HG02852 (cell line): Measurements from ENCODE around the gene APH1A.
"Not testable (repeated sequence)": the region's sequence is repeated elsewhere in the genome, so short reads cannot be mapped to it uniquely, and the experiment has no call there.

ENCODE experiments used
- ATAC-seq: cut with Tn5 transposase; IDR thresholded peaks from one replicate; pipeline ENCODE4 v1.9.1; 2021; ENCODE audit warnings: mild to moderate bottlenecking, moderate library complexity; ENCODE audit not compliant: unreplicated experiment

Gene APH1A

GRCh38 chr1:150269451-150269850 lies 635 bp upstream of the APH1A start:
- ATAC-seq: no peak

DNA sequence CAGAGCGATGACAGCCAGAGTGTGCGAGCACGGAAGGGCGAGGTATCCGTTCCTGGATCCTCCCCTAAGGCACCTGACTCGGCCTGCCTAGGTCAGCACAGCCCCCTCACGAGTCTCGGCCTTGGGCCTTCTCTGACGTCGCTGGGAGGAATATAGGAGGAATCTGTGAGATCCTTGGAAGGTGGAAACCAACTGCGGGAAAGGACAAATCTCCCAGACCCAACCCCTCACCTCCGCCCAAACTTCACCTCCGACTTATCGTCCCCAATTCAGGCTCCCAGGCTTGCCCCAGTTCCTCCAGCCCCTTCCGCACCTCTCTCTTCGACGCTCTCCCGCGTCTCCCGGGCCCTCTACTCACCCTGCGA lies 494 bp downstream of the APH1A start:
- ATAC-seq: peak; percentile 20

DNA sequence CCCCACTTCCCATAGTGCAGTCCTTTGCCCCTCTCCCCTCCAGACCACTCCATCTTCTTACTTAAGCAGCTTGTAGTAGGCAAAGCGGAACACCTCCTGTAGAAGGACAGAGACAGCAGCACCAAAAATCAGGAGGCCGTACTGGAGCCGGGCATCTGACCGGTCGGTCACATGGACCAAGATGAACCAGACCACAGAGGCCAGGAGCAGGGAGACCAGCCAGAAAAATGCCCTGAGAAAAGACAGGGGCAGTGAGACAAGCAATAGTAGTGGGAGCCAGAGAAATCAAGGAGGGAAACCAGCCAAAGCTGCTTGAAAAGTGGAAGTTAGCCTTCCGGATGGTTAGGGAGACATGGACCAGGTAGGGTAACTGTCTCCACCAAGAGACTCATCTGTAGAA lies 920 bp downstream of the APH1A start:
- ATAC-seq: no peak

DNA sequence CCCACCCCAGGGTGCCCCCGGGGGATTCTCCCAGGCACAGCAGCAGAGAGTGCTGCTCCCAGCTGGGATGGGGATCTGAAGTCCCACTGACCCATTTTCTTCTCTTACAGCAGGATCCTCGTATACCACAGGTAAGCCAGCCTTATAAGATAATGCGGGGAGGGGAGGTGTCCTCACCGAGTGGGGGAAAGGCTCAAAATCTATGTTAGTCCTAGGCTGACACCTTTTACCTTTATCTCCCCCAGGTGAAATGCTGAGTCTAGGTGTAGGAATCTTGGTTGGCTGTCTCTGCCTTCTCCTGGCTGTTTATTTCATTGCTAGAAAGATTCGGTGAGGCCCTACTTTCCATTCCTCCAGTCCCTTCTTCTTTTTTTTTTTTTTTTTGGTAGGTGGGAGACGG lies 5.3 kb downstream of the APH1A start:
- ATAC-seq: no peak

DNA sequence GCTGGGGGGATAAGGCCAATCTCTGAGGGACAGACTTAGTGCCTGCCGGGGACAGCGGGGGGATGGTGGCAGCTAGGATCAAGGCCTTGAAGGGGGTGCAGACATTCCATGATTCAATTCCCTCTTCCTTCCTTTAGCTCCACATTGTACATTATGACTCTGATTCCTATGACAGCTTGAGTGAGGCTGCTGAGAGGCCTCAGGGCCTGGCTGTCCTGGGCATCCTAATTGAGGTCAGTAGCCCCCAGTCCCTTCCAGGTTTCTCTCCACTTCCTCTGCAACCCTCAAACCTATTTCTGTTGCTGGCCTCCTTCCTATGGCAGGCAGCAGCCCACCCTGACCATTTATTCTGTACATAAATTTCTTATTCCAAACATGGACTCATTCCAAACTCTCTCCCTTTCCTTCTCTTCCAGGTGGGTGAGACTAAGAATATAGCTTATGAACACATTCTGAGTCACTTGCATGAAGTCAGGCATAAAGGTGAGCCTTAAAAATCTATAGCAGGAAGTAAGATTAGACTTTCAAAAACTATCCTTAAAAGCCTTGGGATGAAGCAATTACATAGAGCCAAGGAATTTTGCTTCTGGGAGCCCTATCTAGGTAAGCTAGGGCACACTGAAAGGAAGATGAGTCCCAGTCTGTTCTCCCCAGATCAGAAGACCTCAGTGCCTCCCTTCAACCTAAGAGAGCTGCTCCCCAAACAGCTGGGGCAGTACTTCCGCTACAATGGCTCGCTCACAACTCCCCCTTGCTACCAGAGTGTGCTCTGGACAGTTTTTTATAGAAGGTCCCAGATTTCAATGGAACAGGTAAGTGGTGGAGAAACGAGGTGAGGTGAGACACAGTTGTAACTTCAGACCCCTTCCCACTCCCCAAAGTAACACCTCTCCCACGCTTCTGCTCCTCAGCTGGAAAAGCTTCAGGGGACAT lies 6.2 kb downstream of the APH1A start:
- ATAC-seq: no peak

GRCh38 chr1:150261367-150261766 lies 7.4 kb downstream of the APH1A start:
- ATAC-seq: no peak

DNA sequence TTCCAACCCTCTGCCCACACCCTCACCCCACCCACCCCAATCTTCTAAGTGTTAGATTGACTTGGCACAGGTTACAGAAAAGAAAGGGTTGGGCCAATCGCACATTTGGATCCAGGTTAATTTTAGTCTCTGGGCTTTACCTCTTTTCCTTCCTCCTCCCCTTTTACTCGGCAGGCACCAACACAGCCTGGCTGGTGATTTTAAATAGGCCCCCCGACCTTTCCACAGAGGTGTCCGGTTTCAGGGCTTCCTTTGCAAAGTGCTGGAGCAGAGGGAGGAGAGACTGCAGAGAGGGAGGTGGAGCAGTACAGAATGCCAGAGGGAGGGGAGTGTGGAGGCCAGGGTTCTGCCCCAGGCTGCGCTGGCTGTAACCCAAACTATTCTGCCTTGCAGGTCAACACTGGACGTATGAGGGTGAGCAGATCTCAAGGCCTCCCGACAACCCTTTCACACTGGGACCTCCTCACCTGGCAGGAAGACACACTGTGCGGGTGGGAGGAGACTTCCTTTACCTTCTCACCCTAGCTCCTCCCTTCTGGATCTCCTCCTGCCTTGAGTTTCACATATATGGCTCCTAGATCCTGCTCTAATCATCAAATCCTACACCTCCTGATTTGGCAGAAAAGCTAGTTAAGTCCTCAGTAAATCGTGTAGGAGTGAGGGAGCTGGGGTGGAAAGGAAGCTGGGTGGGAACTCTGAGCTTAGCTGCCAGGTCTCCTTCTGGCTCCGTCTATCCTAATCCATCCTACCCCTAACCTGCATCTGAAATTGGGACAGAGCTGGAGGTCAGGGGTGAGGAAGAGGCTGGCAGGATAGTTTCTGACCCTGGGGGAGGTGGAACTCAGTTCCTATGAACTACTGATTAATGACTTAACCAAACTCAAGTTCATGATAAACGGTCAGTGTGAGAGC lies 8.8 kb downstream of the APH1A start:
- ATAC-seq: no peak

DNA sequence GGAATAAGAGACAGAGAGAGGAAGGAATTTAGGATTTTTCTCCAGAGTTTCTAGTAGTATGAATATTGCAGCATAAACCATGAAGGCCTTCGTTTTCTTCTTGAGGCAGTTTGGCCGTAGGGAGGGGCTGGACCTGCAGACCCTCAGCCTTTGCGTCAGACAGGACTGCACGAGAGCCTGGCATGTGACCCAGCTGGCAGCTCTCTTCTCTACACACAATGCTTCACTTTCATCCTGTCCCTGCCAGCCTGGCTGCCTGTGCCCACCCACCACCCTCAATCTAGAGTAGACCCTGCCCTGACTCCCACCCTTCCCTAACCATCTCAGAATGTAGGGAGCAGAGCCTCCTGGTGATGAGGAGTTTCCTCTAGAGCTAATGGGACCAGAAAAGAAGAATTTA lies 9.6 kb downstream of the APH1A start:
- no peak for ATAC-seq

GRCh38 chr1:150257624-150258585 lies 10.9 kb downstream of the APH1A start, which contains the start of gene CA14:
CA14 (plus strand) TSS chr1:150257774; CDS start chr1:150258129, 355 bp downstream.
- ATAC-seq: no peak

DNA sequence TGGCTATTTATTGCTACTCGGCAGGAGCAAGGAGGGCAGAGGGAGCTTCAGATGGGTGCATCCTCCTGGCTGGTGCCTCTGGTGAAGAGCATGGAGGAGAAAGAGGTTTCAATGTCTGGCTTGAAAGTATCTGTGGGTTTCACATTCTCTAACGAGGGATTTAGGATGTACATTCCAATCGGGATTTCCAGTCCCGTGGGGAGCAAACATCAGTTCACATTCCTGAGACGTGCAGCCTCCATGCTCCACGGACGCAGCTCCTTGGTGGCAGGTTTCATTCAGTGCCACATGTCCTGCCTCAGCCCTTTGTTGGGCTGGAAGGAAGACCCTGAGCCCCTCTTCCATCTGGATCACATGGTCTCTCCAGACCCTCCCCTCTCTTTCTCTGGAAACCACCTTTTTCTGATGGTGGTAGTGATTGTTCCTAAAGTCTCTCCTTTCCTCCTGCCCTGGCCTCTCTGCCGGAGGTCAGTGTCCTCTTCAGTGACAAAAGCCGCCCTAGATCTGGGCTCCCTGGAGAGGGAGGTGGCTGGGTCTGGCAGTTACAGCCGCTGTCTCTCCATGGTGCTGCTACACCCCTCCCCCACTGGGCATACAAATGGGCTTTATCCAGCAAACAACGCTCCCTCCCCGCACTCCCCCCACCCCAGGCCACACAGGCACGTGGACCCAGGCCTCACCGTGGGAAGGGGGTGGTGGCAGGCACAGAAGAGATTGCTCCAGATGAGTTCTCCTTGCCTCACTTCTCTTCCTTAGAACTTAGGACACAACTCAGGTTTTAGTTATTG lies 12.1 kb downstream of the APH1A start:
- ATAC-seq: no peak

DNA sequence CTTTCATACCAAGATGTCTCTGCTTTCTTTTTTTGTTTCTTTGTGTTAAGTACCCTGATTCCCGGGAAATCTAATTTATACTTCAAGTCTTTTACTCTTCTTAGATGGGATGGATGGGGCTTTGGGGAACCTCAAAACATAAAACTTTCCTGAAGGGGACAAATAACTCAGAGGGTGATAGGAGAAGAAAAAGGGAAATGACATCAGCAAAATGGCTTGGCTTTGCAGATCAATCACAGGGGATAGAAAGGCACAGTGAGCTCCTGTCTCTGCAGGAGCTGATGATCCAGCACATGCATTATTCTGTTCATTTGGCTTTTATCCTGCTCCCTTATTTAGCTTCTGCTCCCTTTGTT lies 12.6 kb downstream of the APH1A start:
- no peak for ATAC-seq

DNA sequence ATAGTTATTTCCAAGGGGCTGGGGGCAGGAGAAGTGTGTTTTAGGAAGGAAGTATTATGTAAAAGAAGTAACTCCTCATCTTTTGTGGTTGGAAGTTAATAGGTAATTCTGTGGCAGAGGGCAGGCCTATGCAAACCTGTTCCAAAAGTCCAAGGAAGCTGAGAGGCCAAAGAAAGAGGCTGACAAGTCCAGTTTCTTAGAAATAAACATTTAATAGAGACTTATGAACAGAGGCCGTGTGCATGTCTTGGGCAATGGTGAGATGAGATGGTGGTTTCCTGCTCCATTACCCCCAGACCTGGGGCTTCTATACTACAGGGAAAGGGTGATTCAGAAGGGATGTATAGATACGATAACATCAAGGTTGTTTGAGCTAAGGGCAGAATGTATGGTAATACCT lies 18.9 kb downstream of the APH1A start:
- no peak for ATAC-seq

DNA sequence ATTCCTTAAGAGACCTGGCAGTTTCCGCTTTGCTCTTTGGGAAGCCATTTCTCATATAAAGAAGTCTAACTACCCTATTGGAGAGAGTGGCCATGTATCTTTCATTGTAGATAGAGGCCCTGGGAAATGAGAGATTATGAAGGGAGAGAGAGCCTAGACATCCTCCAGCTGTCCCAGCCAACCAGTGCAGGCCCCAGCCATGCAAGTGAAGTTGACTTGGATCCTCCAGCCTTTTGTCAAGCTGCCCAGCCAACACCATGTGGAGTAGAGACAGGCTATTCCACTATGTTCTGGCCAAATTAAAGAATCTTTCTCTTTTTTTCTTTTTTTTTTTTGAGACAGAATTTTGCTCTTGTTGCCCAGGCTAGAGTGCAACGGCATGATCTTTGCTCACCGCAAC lies 25.8 kb downstream of the APH1A start:
- ATAC-seq: no peak

- ATAC-seq: no peak
Observed at GRCh38 chr1:150237746-150238145, 31.1 kb downstream of the APH1A start.

DNA sequence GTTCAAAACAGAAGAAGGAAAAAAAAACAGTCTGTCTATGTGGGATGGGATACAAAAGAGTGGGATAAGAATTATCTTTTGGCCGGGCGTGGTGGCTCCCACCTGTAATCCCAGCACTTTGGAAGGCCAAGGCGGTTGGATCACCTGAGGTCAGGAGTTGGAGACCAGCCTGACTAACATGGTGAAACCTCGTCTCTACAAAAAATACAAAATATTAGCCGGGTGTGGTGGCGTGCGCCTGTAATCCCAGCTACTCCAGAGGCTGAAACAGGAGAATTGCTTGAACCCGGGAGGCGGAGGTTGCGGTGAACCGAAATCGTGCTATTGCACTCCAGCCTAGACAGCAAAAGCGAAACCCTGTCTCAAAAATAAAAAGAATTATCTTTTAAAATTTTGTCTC lies 31.6 kb downstream of the APH1A start:
- not testable (repeated sequence) for ATAC-seq

- ATAC-seq: no peak
Observed at GRCh38 chr1:150236614-150237100, 32.2 kb downstream of the APH1A start.

GRCh38 chr1:150235852-150236613 lies 32.8 kb downstream of the APH1A start, which contains the start of gene ANP32E:
ANP32E (minus strand) TSS chr1:150236112; CDS start chr1:150235786, 326 bp downstream.
- peak; percentile 78 for ATAC-seq

GRCh38 chr1:150235294-150235851 lies 33.4 kb downstream of the APH1A start:
- ATAC-seq: no peak
